Stimulated activated naive CD8-positive, alpha-beta T cell treated with anti-CD3 and anti-CD28 coated beads, Interleukin-15, Interleukin-2, amounts not matched to agents 100 ng/mL and 50 ng/mL, for 24 hours (primary cell): ENCODE results near the gene CRISP3.
"Not testable (repeated sequence)": the region's sequence is repeated elsewhere in the genome, so short reads cannot be mapped to it uniquely, and the experiment has no call there.

Experiments
- H3K27ac Mint-ChIP-seq: one replicate; pipeline ENCODE4 v1.8.0; 2021; ENCODE audit warnings: mild to moderate bottlenecking, mixed read lengths
- H3K27me3 Mint-ChIP-seq: one replicate; pipeline ENCODE4 v1.8.0; 2021; ENCODE audit warnings: mixed read lengths
- H3K36me3 Mint-ChIP-seq: one replicate; pipeline ENCODE4 v1.8.0; 2021; ENCODE audit warnings: low read depth, mixed read lengths
- H3K4me1 Mint-ChIP-seq: one replicate; pipeline ENCODE4 v1.8.0; 2021; ENCODE audit warnings: low read depth, mixed read lengths
- H3K4me3 Mint-ChIP-seq: one replicate; pipeline ENCODE4 v1.8.0; 2021; ENCODE audit warnings: mild to moderate bottlenecking, mixed read lengths
- H3K9me3 Mint-ChIP-seq: one replicate; pipeline ENCODE4 v1.8.0; 2021; ENCODE audit warnings: mixed read lengths

CRISP3 gene

GRCh38 chr6:49730251-49730650, 13.9 kb downstream of the CRISP3 start:
- no peaks in the 10 kb centered on the region for H3K4me1 Mint-ChIP-seq
- H3K36me3 Mint-ChIP-seq: no peaks in the 10 kb centered on the region
- H3K9me3 Mint-ChIP-seq: peaks cover 8% of the 10 kb centered on the region
- no peaks in the 10 kb centered on the region for H3K27me3 Mint-ChIP-seq
- no peak overlapping the region for H3K4me3 Mint-ChIP-seq
- no peak overlapping the region for H3K27ac Mint-ChIP-seq

GRCh38 chr6:49723917-49724316, 20.3 kb downstream of the CRISP3 start:
- H3K27me3 Mint-ChIP-seq, H3K36me3 Mint-ChIP-seq, H3K4me3 Mint-ChIP-seq, H3K27ac Mint-ChIP-seq, H3K4me1 Mint-ChIP-seq: not testable (repeated sequence)
- H3K9me3 Mint-ChIP-seq: peaks cover 23% of the 10 kb centered on the region

- H3K36me3 Mint-ChIP-seq: no peaks in the 10 kb centered on the region
- peaks cover 19% of the 10 kb centered on the region for H3K9me3 Mint-ChIP-seq
- no peaks in the 10 kb centered on the region for H3K27me3 Mint-ChIP-seq
- H3K4me1 Mint-ChIP-seq: no peaks in the 10 kb centered on the region
- H3K27ac Mint-ChIP-seq: no peak overlapping the region
- H3K4me3 Mint-ChIP-seq: no peak overlapping the region
These were observed 22.9 kb downstream of the CRISP3 start for GRCh38 chr6:49721297-49721696.

- Mint-ChIP-seq H3K36me3 (no peaks in the 10 kb centered on the region), H3K9me3 (peaks cover 15% of the 10 kb centered on the region), H3K4me1 (no peaks in the 10 kb centered on the region), H3K27ac (no peak overlapping the region), H3K4me3 (no peak overlapping the region), H3K27me3 (no peaks in the 10 kb centered on the region)
These were observed 23.8 kb downstream of the CRISP3 start for GRCh38 chr6:49720372-49720771.

GRCh38 chr6:49713346-49713745, 30.8 kb downstream of the CRISP3 start, which contains the start of gene CRISP2:
Gene CRISP2 (minus strand): TSS chr6:49713543. CDS start chr6:49709196, 4,347 bp downstream.
- Mint-ChIP-seq H3K36me3 (no peaks in the 10 kb centered on the region), H3K27me3 (no peaks in the 10 kb centered on the region), H3K9me3 (no peaks in the 10 kb centered on the region)

GRCh38 chr6:49698478-49698877, 45.7 kb downstream of the CRISP3 start:
- Mint-ChIP-seq H3K4me1 (no peaks in the 10 kb centered on the region), H3K27ac (no peak overlapping the region)

More at GRCh38 chr6:49713346-49713745, 30.8 kb downstream of the CRISP3 start, which contains the start of gene CRISP2:
- Mint-ChIP-seq H3K4me3 (no peak within 1 kb of the TSS), H3K27ac (no peak within 1 kb of the TSS), H3K4me1 (no peaks in the 10 kb centered on the region)

GRCh38 chr6:49693512-49693911, 50.7 kb downstream of the CRISP3 start:
- Mint-ChIP-seq H3K36me3 (no peaks in the 10 kb centered on the region), H3K27ac (no peak overlapping the region), H3K27me3 (no peaks in the 10 kb centered on the region), H3K9me3 (peaks cover 4% of the 10 kb centered on the region), H3K4me3 (no peak overlapping the region), H3K4me1 (no peaks in the 10 kb centered on the region)

More at GRCh38 chr6:49698478-49698877, 45.7 kb downstream of the CRISP3 start:
- no peaks in the 10 kb centered on the region for H3K27me3 Mint-ChIP-seq
- H3K36me3 Mint-ChIP-seq: no peaks in the 10 kb centered on the region
- no peak overlapping the region for H3K4me3 Mint-ChIP-seq
- H3K9me3 Mint-ChIP-seq: no peaks in the 10 kb centered on the region

- H3K9me3 Mint-ChIP-seq: peaks cover 4% of the 10 kb centered on the region
- H3K27ac Mint-ChIP-seq: no peak overlapping the region
- H3K36me3 Mint-ChIP-seq: no peaks in the 10 kb centered on the region
- no peak overlapping the region for H3K4me3 Mint-ChIP-seq
- no peaks in the 10 kb centered on the region for H3K4me1 Mint-ChIP-seq
- H3K27me3 Mint-ChIP-seq: no peaks in the 10 kb centered on the region
These were observed 51.7 kb downstream of the CRISP3 start for GRCh38 chr6:49692534-49692933.
